ENCODE measurements around the gene N4BP2.
"Not testable (repeated sequence)": the region's sequence is repeated elsewhere in the genome, so short reads cannot be mapped to it uniquely, and the experiment has no call there.

DNA sequence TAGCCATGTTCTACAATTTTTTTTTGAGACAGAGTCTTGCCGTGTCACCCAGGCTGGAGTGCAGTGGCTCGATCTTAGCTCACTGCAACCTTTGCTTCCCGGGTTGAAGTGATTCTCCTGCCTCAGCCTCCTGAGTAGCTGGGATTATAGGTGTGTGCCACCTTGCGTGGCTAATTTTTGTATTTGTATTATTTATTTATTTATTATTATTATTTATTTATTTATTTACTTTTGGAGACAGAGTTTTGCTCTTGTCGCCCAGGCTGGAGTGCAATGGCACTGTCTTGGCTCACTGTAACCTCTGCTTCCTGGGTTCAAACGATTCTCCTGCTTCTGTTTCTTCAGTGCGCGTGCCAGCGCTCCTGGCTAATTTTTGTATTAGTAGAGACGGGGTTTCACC lies 36.8 kb downstream of the N4BP2 start:
- TF ChIP-seq, protein P1, sequence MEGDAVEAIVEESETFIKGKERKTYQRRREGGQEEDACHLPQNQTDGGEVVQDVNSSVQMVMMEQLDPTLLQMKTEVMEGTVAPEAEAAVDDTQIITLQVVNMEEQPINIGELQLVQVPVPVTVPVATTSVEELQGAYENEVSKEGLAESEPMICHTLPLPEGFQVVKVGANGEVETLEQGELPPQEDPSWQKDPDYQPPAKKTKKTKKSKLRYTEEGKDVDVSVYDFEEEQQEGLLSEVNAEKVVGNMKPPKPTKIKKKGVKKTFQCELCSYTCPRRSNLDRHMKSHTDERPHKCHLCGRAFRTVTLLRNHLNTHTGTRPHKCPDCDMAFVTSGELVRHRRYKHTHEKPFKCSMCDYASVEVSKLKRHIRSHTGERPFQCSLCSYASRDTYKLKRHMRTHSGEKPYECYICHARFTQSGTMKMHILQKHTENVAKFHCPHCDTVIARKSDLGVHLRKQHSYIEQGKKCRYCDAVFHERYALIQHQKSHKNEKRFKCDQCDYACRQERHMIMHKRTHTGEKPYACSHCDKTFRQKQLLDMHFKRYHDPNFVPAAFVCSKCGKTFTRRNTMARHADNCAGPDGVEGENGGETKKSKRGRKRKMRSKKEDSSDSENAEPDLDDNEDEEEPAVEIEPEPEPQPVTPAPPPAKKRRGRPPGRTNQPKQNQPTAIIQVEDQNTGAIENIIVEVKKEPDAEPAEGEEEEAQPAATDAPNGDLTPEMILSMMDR (IDR thresholded peaks at IDR 0.05; ENCODE audit: low read length): not testable (repeated sequence)
- TF ChIP-seq EZH2 (IDR thresholded peaks at IDR 0.05; ENCODE audit: borderline replicate concordance, low read length): not testable (repeated sequence)

All from OCI-LY1 (cell line).